ENCODE results near the gene ABCE1.
"Not testable (repeated sequence)": the region's sequence is repeated elsewhere in the genome, so short reads cannot be mapped to it uniquely, and the experiment has no call there.

The ABCE1 gene

GRCh38 chr4:145103496-145103895, 5.4 kb downstream of the ABCE1 start:
- peak; percentile 83 to 86 for DNase-seq

GRCh38 chr4:145107126-145107525, 9.0 kb downstream of the ABCE1 start:
- DNase-seq, result no peak

GRCh38 chr4:145108128-145108527, 10.0 kb downstream of the ABCE1 start:
- DNase-seq, result no peak

GRCh38 chr4:145125396-145125795, 27.3 kb downstream of the ABCE1 start:
- no peak for DNase-seq

GRCh38 chr4:145130130-145130529, 32.0 kb downstream of the ABCE1 start:
- no peak for DNase-seq

- no peak for DNase-seq
Observed at GRCh38 chr4:145130788-145131399, 32.8 kb downstream of the ABCE1 start.

GRCh38 chr4:145131848-145132247, 33.7 kb downstream of the ABCE1 start:
- DNase-seq, result no peak

GRCh38 chr4:145132511-145133098, 34.5 kb downstream of the ABCE1 start:
- DNase-seq, result no peak

GRCh38 chr4:145136219-145136618, 38.1 kb downstream of the ABCE1 start:
- not testable (repeated sequence) for DNase-seq

GRCh38 chr4:145148980-145149379, 50.9 kb downstream of the ABCE1 start:
- DNase-seq, result no peak

- DNase-seq, result no peak
Observed at GRCh38 chr4:145153181-145153903, 55.2 kb downstream of the ABCE1 start.

GRCh38 chr4:145153904-145154298, 55.8 kb downstream of the ABCE1 start:
- DNase-seq, result no peak

- DNase-seq, result peak in 1 of 2 donors; percentile 23
Observed at GRCh38 chr4:145154573-145154972, 56.5 kb downstream of the ABCE1 start.

- no peak for DNase-seq
Observed at GRCh38 chr4:145155268-145155870, 57.3 kb downstream of the ABCE1 start.

GRCh38 chr4:145156986-145157385, 58.9 kb downstream of the ABCE1 start:
- no peak for DNase-seq

GRCh38 chr4:145161549-145161948, 63.4 kb downstream of the ABCE1 start:
- DNase-seq, result no peak

- no peak for DNase-seq
Observed at GRCh38 chr4:145167887-145168286, 69.8 kb downstream of the ABCE1 start.

GRCh38 chr4:145168581-145169187, 70.6 kb downstream of the ABCE1 start:
- no peak for DNase-seq

- DNase-seq, result no peak
Observed at GRCh38 chr4:145170223-145170622, 72.1 kb downstream of the ABCE1 start.

GRCh38 chr4:145171911-145172310, 73.8 kb downstream of the ABCE1 start:
- no peak for DNase-seq

- no peak for DNase-seq
Observed at GRCh38 chr4:145176641-145177432, 78.7 kb downstream of the ABCE1 start.

- DNase-seq, result peak in 1 of 2 donors; percentile 25
Observed at GRCh38 chr4:145177511-145177905, 79.4 kb downstream of the ABCE1 start.
